H9 (cell line): ENCODE data around the gene DHX35. TPM values are rescaled to one million over a fixed set of nuclear protein-coding genes. Genes with fewer than 3 reads are reported as not detected.
A peak's percentile ranks its signal among the peaks of the same experiment; 100 is the strongest.

Experiments used
- DNase-seq: peaks from one replicate; pipeline ENCODE4 v3.0.0-alpha.2; 2017
- H2AFZ ChIP-seq: one replicate; pipeline ENCODE4 v1.6.1; 2013; ENCODE audit warnings: mild to moderate bottlenecking, low read length, control low read depth, moderate library complexity
- H2AK5ac ChIP-seq: 2 replicates; pipeline ENCODE4 v1.6.1; 2013; ENCODE audit warnings: low read length, control low read depth, mixed read lengths; ENCODE audit not compliant: insufficient read length
- H2BK120ac ChIP-seq: one replicate; pipeline ENCODE4 v1.6.1; 2013; ENCODE audit warnings: low read depth, mild to moderate bottlenecking, low read length, control low read depth, inconsistent platforms; ENCODE audit not compliant: poor library complexity, severe bottlenecking
- H2BK12ac ChIP-seq: 2 replicates; pipeline ENCODE4 v1.6.1; 2013; ENCODE audit warnings: low read length, control low read depth, mixed read lengths, low read depth; ENCODE audit not compliant: insufficient read length
- H2BK15ac ChIP-seq: 2 replicates; pipeline ENCODE4 v1.6.1; 2013; ENCODE audit warnings: low read depth, low read length, control low read depth
- H2BK20ac ChIP-seq: one replicate; pipeline ENCODE4 v1.6.1; 2013; ENCODE audit warnings: low read depth, mild to moderate bottlenecking, low read length, control low read depth, inconsistent platforms; ENCODE audit not compliant: poor library complexity, severe bottlenecking
- H2BK5ac ChIP-seq: 2 replicates; pipeline ENCODE4 v1.6.1; 2013; ENCODE audit warnings: low read length, control low read depth, mixed read lengths; ENCODE audit not compliant: insufficient read length
- H3K14ac ChIP-seq: 2 replicates; pipeline ENCODE4 v1.6.1; 2013; ENCODE audit warnings: low read length, control low read depth; ENCODE audit not compliant: insufficient read depth
- H3K18ac ChIP-seq: 2 replicates; pipeline ENCODE4 v1.6.1; 2013; ENCODE audit warnings: low read depth, mild to moderate bottlenecking, mixed read lengths, low read length, control low read depth; ENCODE audit not compliant: insufficient read length
- H3K23ac ChIP-seq: 2 replicates; pipeline ENCODE4 v1.6.1; 2013; ENCODE audit warnings: low read length, control low read depth, mixed read lengths, low read depth; ENCODE audit not compliant: insufficient read length
- H3K23me2 ChIP-seq: 2 replicates; pipeline ENCODE4 v1.6.1; 2013; ENCODE audit warnings: low read depth, mild to moderate bottlenecking, mixed read lengths, low read length, control low read depth; ENCODE audit not compliant: insufficient read length, poor library complexity, severe bottlenecking
- H3K27ac ChIP-seq: 2 replicates; pipeline ENCODE4 v1.5.1; 2013; ENCODE audit warnings: low read length, control low read depth, mixed read lengths, low read depth; ENCODE audit not compliant: insufficient read length
- H3K27me3 ChIP-seq: 2 replicates; pipeline ENCODE4 v1.6.1; 2013; ENCODE audit warnings: low read length, control low read depth, inconsistent platforms; ENCODE audit not compliant: insufficient read depth
- H3K4ac ChIP-seq: 2 replicates; pipeline ENCODE4 v1.6.1; 2013; ENCODE audit warnings: low read depth, mild to moderate bottlenecking, control low read depth, inconsistent platforms, low read length, moderate library complexity
- H3K4me1 ChIP-seq: 2 replicates; pipeline ENCODE4 v1.6.1; 2013; ENCODE audit warnings: low read length, control low read depth, inconsistent platforms; ENCODE audit not compliant: insufficient read depth
- H3K4me2 ChIP-seq: 2 replicates; pipeline ENCODE4 v1.6.1; 2013; ENCODE audit warnings: low read length, control low read depth, mixed read lengths; ENCODE audit not compliant: insufficient read length, insufficient read depth
- H3K56ac ChIP-seq: 2 replicates; pipeline ENCODE4 v1.6.1; 2013; ENCODE audit warnings: low read depth, mild to moderate bottlenecking, mixed read lengths, low read length, control low read depth; ENCODE audit not compliant: insufficient read length
- H3K79me1 ChIP-seq: 2 replicates; pipeline ENCODE4 v1.6.1; 2013; ENCODE audit warnings: low read depth, mild to moderate bottlenecking, moderate library complexity, low read length, control low read depth, inconsistent platforms; ENCODE audit not compliant: insufficient read depth, poor library complexity, severe bottlenecking
- H3K79me2 ChIP-seq: 2 replicates; pipeline ENCODE4 v1.6.1; 2013; ENCODE audit warnings: low read length, control low read depth, inconsistent platforms; ENCODE audit not compliant: insufficient read depth
- H3K9ac ChIP-seq: 2 replicates; pipeline ENCODE4 v1.6.1; 2013; ENCODE audit warnings: low read length, control low read depth, mixed read lengths; ENCODE audit not compliant: insufficient read length; ENCODE audit errors: extremely low read depth
- H3K9me3 ChIP-seq: one replicate; pipeline ENCODE4 v1.6.1; 2013; ENCODE audit warnings: low read depth, low read length, inconsistent platforms; ENCODE audit not compliant: control insufficient read depth
- H3T11ph ChIP-seq: one replicate; pipeline ENCODE4 v1.6.1; 2013; ENCODE audit warnings: mild to moderate bottlenecking, low read length, control low read depth, inconsistent platforms
- H4K20me1 ChIP-seq: one replicate; pipeline ENCODE4 v1.6.1; 2013; ENCODE audit not compliant: control insufficient read depth, insufficient read length, insufficient read depth
- H4K5ac ChIP-seq: 2 replicates; pipeline ENCODE4 v1.6.1; 2013; ENCODE audit warnings: low read depth, mild to moderate bottlenecking, mixed read lengths, low read length, control low read depth; ENCODE audit not compliant: insufficient read length
- H4K8ac ChIP-seq: replicated peaks from 2 replicates; pipeline ENCODE4 v1.6.1; 2013; ENCODE audit warnings: low read length, control low read depth, mixed read lengths, low read depth; ENCODE audit not compliant: insufficient read length
- H4K91ac ChIP-seq: 2 replicates; pipeline ENCODE4 v1.6.1; 2013; ENCODE audit warnings: low read depth, mild to moderate bottlenecking, moderate library complexity, mixed read lengths, low read length, control low read depth; ENCODE audit not compliant: insufficient read length
- H3K27ac Mint-ChIP-seq, 3 experiments: 2 replicates in 2 of 3; 3 replicates in 1 of 3; pipeline ENCODE4 v1.8.0; 2020 to 2021; ENCODE audit warnings: mixed read lengths in 3 of 3, mild to moderate bottlenecking in 1 of 3, moderate library complexity in 1 of 3
- H3K27me3 Mint-ChIP-seq: 2 replicates; pipeline ENCODE4 v1.8.0; 2021; ENCODE audit warnings: low read depth, mild to moderate bottlenecking, moderate library complexity, mixed read lengths
- H3K36me3 Mint-ChIP-seq, 3 experiments: 2 replicates in 2 of 3; 3 replicates in 1 of 3; pipeline ENCODE4 v1.8.0; 2020 to 2021; ENCODE audit warnings: low read depth in 3 of 3, mixed read lengths in 3 of 3; ENCODE audit not compliant: insufficient read depth in 1 of 3
- H3K4me1 Mint-ChIP-seq, 2 experiments: 2 replicates each; pipeline ENCODE4 v1.8.0; 2020; ENCODE audit warnings: mixed read lengths in 2 of 2
- H3K4me3 Mint-ChIP-seq, 2 experiments: 2 replicates in 1 of 2; 3 replicates in 1 of 2; pipeline ENCODE4 v1.8.0; 2020 to 2021; ENCODE audit warnings: mild to moderate bottlenecking in 2 of 2, mixed read lengths in 2 of 2, moderate library complexity in 1 of 2
- H3K9me3 Mint-ChIP-seq, 2 experiments: 2 replicates in 1 of 2; 3 replicates in 1 of 2; pipeline ENCODE4 v1.8.0; 2020; ENCODE audit warnings: mild to moderate bottlenecking in 2 of 2, mixed read lengths in 2 of 2, moderate library complexity in 1 of 2
- CTCF ChIP-seq: fragments of 200-600 bp; sonication (generic); conservative IDR thresholded peaks from 3 replicates; pipeline ENCODE4 v1.8.0; 2021; ENCODE audit warnings: antibody characterized with exemption, mild to moderate bottlenecking
- WGBS: extraction: QIAGEN DNeasy Blood & Tissue Kit; methylation state at CpG from one replicate; pipeline ENCODE4 v1.1.7; 2013; ENCODE audit warnings: missing lambda C conversion rate, low lambda C conversion rate, mixed read lengths; ENCODE audit not compliant: insufficient read length; ENCODE audit errors: extremely low coverage; 5-methylcytosine and 5-hydroxymethylcytosine counted together
- total RNA-seq: library from RNA; stranded (reverse); gene quantifications from 2 replicates; pipeline ENCODE4 v1.2.1, GENCODE V29; 2021

DHX35 gene
- total RNA-seq, 1 experiment from 2014 or later: 14.4 TPM

GRCh38 chr20:38937000-38937399 lies 25.1 kb upstream of the DHX35 start:
- Mint-ChIP-seq H3K4me1 (peaks cover 24 to 30% of the 10 kb centered on the region in 2 experiments), H3K4me3 (no peak overlapping the region), H3K36me3 (peaks cover 22 to 57% (median 48%) of the 10 kb centered on the region in 3 experiments; a peak in 6 of 7 replicates), H3K27me3 (no peaks in the 10 kb centered on the region), H3K9me3 (no peaks in the 10 kb centered on the region), H3K27ac (peak overlapping the region in 1 of 3 experiments; percentile 26; a peak in 1 of 7 replicates)
- H2AK5ac ChIP-seq: no peak overlapping the region
- no peak overlapping the region for H2AFZ ChIP-seq
- no peak for DNase-seq
- TF ChIP-seq CTCF: no peak
- no peak overlapping the region for H2BK15ac ChIP-seq
- H3K27ac ChIP-seq: no peak overlapping the region
- no peaks in the 10 kb centered on the region for H3K23me2 ChIP-seq
- no peak overlapping the region for H4K8ac ChIP-seq
- no peaks in the 10 kb centered on the region for H3K27me3 ChIP-seq
- H3K4me2 ChIP-seq: no peak overlapping the region
- peaks cover 12% of the 10 kb centered on the region for H3K79me1 ChIP-seq
- H3K4ac ChIP-seq: no peak overlapping the region
- H4K91ac ChIP-seq: no peak overlapping the region
- no peak overlapping the region for H4K5ac ChIP-seq
- H3K4me1 ChIP-seq: peaks cover 3% of the 10 kb centered on the region; the same call in 1 of the 2 replicates
- H3K9ac ChIP-seq: no peak overlapping the region
- no peak overlapping the region for H3T11ph ChIP-seq
- H4K20me1 ChIP-seq: no peaks in the 10 kb centered on the region
- no peak overlapping the region; the same call in 1 of the 2 replicates for H3K14ac ChIP-seq
- H3K9me3 ChIP-seq: no peaks in the 10 kb centered on the region
- no peak overlapping the region for H2BK5ac ChIP-seq
- H3K56ac ChIP-seq: no peak overlapping the region
- no peak overlapping the region for H3K23ac ChIP-seq
- no CpG with 5 or more reads among the region's 5 CpGs for WGBS
- no peak overlapping the region for H2BK120ac ChIP-seq
- H2BK12ac ChIP-seq: no peak overlapping the region
- H3K18ac ChIP-seq: no peak overlapping the region
- H3K79me2 ChIP-seq: peaks cover 42% of the 10 kb centered on the region; the same call in 1 of the 2 replicates
- H2BK20ac ChIP-seq: no peak overlapping the region
